AG04450 (cell line): Measurements from ENCODE around the gene HRH3. TPM values are rescaled to one million over a fixed set of nuclear protein-coding genes. Genes with fewer than 3 reads are reported as not detected.

Experiments
- CTCF ChIA-PET: fragments of 300-600, 350-600 bp; formaldehyde crosslinking; extraction: SDS; loops from one replicate; lab custom pipeline; 2022; ENCODE audit warnings: antibody characterized with exemption, inconsistent platforms; lab: Charles Lee
- POLR2A ChIA-PET: fragments of 350-600 bp; formaldehyde crosslinking; extraction: SDS; loops from one replicate; lab custom pipeline; 2021; ENCODE audit warnings: antibody characterized with exemption, inconsistent platforms; lab: Yijun Ruan, JAX
- DNase-seq: peaks from one replicate; pipeline ENCODE4 v3.0.0-alpha.2; 2011; ENCODE audit warnings: low read depth, low spot score
- H3K27ac ChIP-seq: one replicate; pipeline ENCODE4 v1.5.1; 2012; ENCODE audit warnings: low read depth, low read length, control low read depth
- H3K27me3 ChIP-seq: one replicate; pipeline ENCODE4 v1.6.0; 2012; ENCODE audit warnings: low read length; ENCODE audit not compliant: control insufficient read depth, insufficient read depth
- H3K4me3 ChIP-seq: 2 replicates; pipeline ENCODE4 v1.5.1; 2011; ENCODE audit warnings: mild to moderate bottlenecking, low read depth, low read length, control low read depth
- H3K9me3 ChIP-seq: 2 replicates; pipeline ENCODE4 v1.5.1; 2012; ENCODE audit warnings: low read length; ENCODE audit not compliant: control insufficient read depth, insufficient read depth
- CTCF ChIP-seq: IDR thresholded peaks from 2 replicates; pipeline ENCODE4 v1.5.1; 2011; ENCODE audit warnings: low read depth, low read length, control low read depth, inconsistent platforms
- polyA plus RNA-seq: library from polyadenylated mRNA; depleted of rRNA; stranded (reverse); fragments of >200 nt; gene quantifications from 2 replicates; pipeline ENCODE4 v1.2.3, GENCODE V29; 2011

HRH3 gene
- polyA plus RNA-seq, 1 experiment, result not detected

GRCh38 chr20:62200491-62201172 lies 19.4 kb downstream of the HRH3 start:
- no peaks in the 10 kb centered on the region for H3K27me3 ChIP-seq
- no peak overlapping the region for H3K4me3 ChIP-seq
- H3K27ac ChIP-seq, result no peak overlapping the region
- H3K9me3 ChIP-seq, result no peaks in the 10 kb centered on the region; the same call in 1 of the 2 replicates
- ChIA-PET CTCF (no interaction called here), POLR2A (interaction anchor here (0.9 kb wide), 1 partner anchor 11 kb away, joined by 3 read pairs; no protein-coding TSS in a partner anchor)
- no peak for DNase-seq
- no peak for TF ChIP-seq CTCF

- DNase-seq, result no peak
- ChIA-PET CTCF (no interaction called here), POLR2A (no interaction called here)
- H3K27ac ChIP-seq, result no peak overlapping the region
- H3K4me3 ChIP-seq, result no peak overlapping the region
- TF ChIP-seq CTCF, result no peak
- no peaks in the 10 kb centered on the region for H3K27me3 ChIP-seq
- H3K9me3 ChIP-seq, result no peaks in the 10 kb centered on the region; the same call in 1 of the 2 replicates
Observed at GRCh38 chr20:62198931-62199330, 21.1 kb downstream of the HRH3 start.

GRCh38 chr20:62198496-62198895 lies 21.6 kb downstream of the HRH3 start:
- POLR2A ChIA-PET, result no interaction called here
- CTCF ChIA-PET, result no interaction called here
- Histone ChIP-seq H3K9me3 (no peaks in the 10 kb centered on the region; the same call in 1 of the 2 replicates), H3K4me3 (no peak overlapping the region), H3K27me3 (no peaks in the 10 kb centered on the region), H3K27ac (no peak overlapping the region)
- TF ChIP-seq CTCF, result no peak
- DNase-seq, result no peak

- ChIA-PET POLR2A (no interaction called here), CTCF (interaction anchor here (1.3 kb wide), 1 partner anchor 26 kb away, joined by 4 read pairs; no protein-coding TSS in a partner anchor)
- no peaks in the 10 kb centered on the region; the same call in 1 of the 2 replicates for H3K9me3 ChIP-seq
- no peak overlapping the region for H3K27ac ChIP-seq
- no peak for TF ChIP-seq CTCF
- H3K4me3 ChIP-seq, result no peak overlapping the region
- DNase-seq, result no peak
- H3K27me3 ChIP-seq, result no peaks in the 10 kb centered on the region
Observed at GRCh38 chr20:62197801-62198200, 22.3 kb downstream of the HRH3 start.

- ChIA-PET CTCF (interaction anchor here (1.3 kb wide), 1 partner anchor 26 kb away, joined by 4 read pairs; no protein-coding TSS in a partner anchor), POLR2A (no interaction called here)
- DNase-seq, result no peak
Observed at GRCh38 chr20:62197311-62197710, 22.8 kb downstream of the HRH3 start.

More at GRCh38 chr20:62197311-62197710, 22.8 kb downstream of the HRH3 start:
- H3K9me3 ChIP-seq, result no peaks in the 10 kb centered on the region; the same call in 1 of the 2 replicates
- TF ChIP-seq CTCF, result no peak
- H3K27ac ChIP-seq, result no peak overlapping the region
- no peak overlapping the region for H3K4me3 ChIP-seq
- no peaks in the 10 kb centered on the region for H3K27me3 ChIP-seq
